Natural killer cell (primary cell): ENCODE data around the gene RAD51B. TPM values are rescaled to one million over a fixed set of nuclear protein-coding genes. Genes with fewer than 3 reads are reported as not detected.

Source experiments
- ATAC-seq, 3 donors: fragments of 150-1000 bp in 2 of 3; fragments of 200-7000 bp in 1 of 3; cut with Tn5 transposase; 1 replicate in 1 of 3; 2 replicates in 2 of 3; pipeline ENCODE4 v1.10.0; 2021; ENCODE audit warnings: mild to moderate bottlenecking in 2 of 3, moderate library complexity in 2 of 3
- DNase-seq, 2 donors: peaks; one replicate each; pipeline versions ENCODE4 v3.0.0 to v3.0.0-alpha.2; 2013 to 2021; ENCODE audit warnings: mixed read lengths in 1 of 2
- H3K27ac ChIP-seq: one replicate; pipeline ENCODE4 v1.5.1; 2013; ENCODE audit warnings: mild to moderate bottlenecking, low read length
- H3K27me3 ChIP-seq: one replicate; pipeline ENCODE4 v1.6.1; 2013; ENCODE audit warnings: low read length; ENCODE audit not compliant: control insufficient read depth, insufficient read depth
- H3K36me3 ChIP-seq: one replicate; pipeline ENCODE4 v1.6.1; 2013; ENCODE audit warnings: low read length; ENCODE audit not compliant: control insufficient read depth, insufficient read depth
- H3K4me1 ChIP-seq: one replicate; pipeline ENCODE4 v1.6.1; 2013; ENCODE audit warnings: low read length; ENCODE audit not compliant: control insufficient read depth, insufficient read depth
- H3K4me3 ChIP-seq: one replicate; pipeline ENCODE4 v1.5.1; 2013; ENCODE audit warnings: low read length
- H3K9me3 ChIP-seq: one replicate; pipeline ENCODE4 v1.6.1; 2013; ENCODE audit warnings: low read length; ENCODE audit not compliant: control insufficient read depth, insufficient read depth
- H3K27ac Mint-ChIP-seq, 2 donors: one replicate each; pipeline ENCODE4 v1.8.0; 2022; ENCODE audit warnings: mild to moderate bottlenecking in 2 of 2, mixed read lengths in 2 of 2, moderate library complexity in 1 of 2
- H3K27me3 Mint-ChIP-seq, 2 donors: one replicate each; pipeline ENCODE4 v1.8.0; 2022; ENCODE audit warnings: low read depth in 2 of 2, mixed read lengths in 2 of 2
- H3K36me3 Mint-ChIP-seq: one replicate; pipeline ENCODE4 v1.8.0; 2022; ENCODE audit warnings: mixed read lengths
- H3K4me1 Mint-ChIP-seq, 2 donors: one replicate each; pipeline ENCODE4 v1.8.0; 2022; ENCODE audit warnings: mixed read lengths in 2 of 2
- H3K4me3 Mint-ChIP-seq: one replicate; pipeline ENCODE4 v1.8.0; 2022; ENCODE audit warnings: mild to moderate bottlenecking, moderate library complexity, mixed read lengths
- H3K9me3 Mint-ChIP-seq, 2 donors: one replicate each; pipeline ENCODE4 v1.8.0; 2022; ENCODE audit warnings: mixed read lengths in 2 of 2
- WGBS: methylation state at CpG from one replicate; pipeline ENCODE4 v1.1.7; 2013; ENCODE audit warnings: missing lambda C conversion rate; ENCODE audit not compliant: insufficient coverage; 5-methylcytosine and 5-hydroxymethylcytosine counted together
- intact Hi-C: fragments of 100-400 bp; cut with micrococcal nuclease; formaldehyde crosslinking; loops from one replicate; pipeline ENCODE4 v1.14.2; 2022
- total RNA-seq, 4 donors: library from RNA; stranded (reverse); fragments of 120-200 nt in 1 of 4; gene quantifications; one replicate each; pipeline versions ENCODE4 v1.2.3 to v1.2.4, GENCODE V29; 2013 to 2022
- TF ChIP-seq, protein P1 (sequence below): fragments of 200-600 bp; IDR thresholded peaks from one replicate; pipeline ENCODE4 v1.8.0; 2022; ENCODE audit warnings: antibody characterized with exemption

The RAD51B gene
- total RNA-seq, 3 donors from 2014 or later (not counting 1 experiment from before 2014, with no cell fraction given), result 28.1 to 37.6 (median 28.6) TPM

DNA sequence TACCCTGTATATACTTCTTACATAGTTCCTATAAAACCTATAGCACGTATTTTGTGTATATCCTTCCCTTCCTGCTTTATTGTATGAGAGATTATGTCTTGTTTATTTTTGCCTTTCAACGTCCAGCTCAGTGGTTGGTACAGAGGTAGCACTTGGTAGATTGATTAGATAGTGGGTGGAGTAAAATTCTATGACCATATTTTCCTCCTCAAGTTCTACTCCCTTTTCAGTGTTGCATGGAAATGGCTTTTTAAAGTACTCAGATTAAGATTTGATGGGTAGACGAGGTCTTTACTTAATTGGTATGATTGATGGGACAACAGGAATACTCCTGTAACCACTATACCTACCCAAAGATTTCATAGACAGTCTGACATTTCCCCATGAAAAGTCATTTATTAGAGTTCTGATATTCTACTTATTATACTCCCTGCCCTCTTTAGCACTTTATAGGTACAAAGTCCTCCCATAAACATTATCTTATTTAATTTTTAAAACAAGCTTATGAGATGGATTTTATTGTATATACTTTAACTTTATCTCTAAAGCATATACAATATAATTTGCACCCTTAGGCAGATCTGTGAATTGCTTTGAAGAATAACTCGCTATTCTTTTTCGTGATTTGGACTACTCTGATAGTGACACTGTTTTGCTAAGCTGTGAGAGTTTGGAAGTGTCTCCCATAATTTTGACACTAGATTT is 348.0 kb downstream of the RAD51B start:
- Mint-ChIP-seq H3K36me3 (no peaks in the 10 kb centered on the region), H3K4me3 (no peak overlapping the region), H3K27ac (no peak overlapping the region), H3K27me3 (peaks cover 0 to 2% of the 10 kb centered on the region in 2 donors), H3K9me3 (no peaks in the 10 kb centered on the region), H3K4me1 (peaks cover 0 to 5% of the 10 kb centered on the region in 2 donors)
- TF ChIP-seq, protein P1, sequence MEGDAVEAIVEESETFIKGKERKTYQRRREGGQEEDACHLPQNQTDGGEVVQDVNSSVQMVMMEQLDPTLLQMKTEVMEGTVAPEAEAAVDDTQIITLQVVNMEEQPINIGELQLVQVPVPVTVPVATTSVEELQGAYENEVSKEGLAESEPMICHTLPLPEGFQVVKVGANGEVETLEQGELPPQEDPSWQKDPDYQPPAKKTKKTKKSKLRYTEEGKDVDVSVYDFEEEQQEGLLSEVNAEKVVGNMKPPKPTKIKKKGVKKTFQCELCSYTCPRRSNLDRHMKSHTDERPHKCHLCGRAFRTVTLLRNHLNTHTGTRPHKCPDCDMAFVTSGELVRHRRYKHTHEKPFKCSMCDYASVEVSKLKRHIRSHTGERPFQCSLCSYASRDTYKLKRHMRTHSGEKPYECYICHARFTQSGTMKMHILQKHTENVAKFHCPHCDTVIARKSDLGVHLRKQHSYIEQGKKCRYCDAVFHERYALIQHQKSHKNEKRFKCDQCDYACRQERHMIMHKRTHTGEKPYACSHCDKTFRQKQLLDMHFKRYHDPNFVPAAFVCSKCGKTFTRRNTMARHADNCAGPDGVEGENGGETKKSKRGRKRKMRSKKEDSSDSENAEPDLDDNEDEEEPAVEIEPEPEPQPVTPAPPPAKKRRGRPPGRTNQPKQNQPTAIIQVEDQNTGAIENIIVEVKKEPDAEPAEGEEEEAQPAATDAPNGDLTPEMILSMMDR, result no peak
- no peak overlapping the region for H3K27ac ChIP-seq
- no peaks in the 10 kb centered on the region for H3K27me3 ChIP-seq
- intact Hi-C loops, result no loop called here
- WGBS, result 100% methylated on average over 2 of the region's 5 CpGs
- H3K4me1 ChIP-seq, result no peaks in the 10 kb centered on the region
- DNase-seq, result no peak
- no peaks in the 10 kb centered on the region for H3K9me3 ChIP-seq
- H3K36me3 ChIP-seq, result no peaks in the 10 kb centered on the region
- H3K4me3 ChIP-seq, result no peak overlapping the region
- no peak for ATAC-seq

DNA sequence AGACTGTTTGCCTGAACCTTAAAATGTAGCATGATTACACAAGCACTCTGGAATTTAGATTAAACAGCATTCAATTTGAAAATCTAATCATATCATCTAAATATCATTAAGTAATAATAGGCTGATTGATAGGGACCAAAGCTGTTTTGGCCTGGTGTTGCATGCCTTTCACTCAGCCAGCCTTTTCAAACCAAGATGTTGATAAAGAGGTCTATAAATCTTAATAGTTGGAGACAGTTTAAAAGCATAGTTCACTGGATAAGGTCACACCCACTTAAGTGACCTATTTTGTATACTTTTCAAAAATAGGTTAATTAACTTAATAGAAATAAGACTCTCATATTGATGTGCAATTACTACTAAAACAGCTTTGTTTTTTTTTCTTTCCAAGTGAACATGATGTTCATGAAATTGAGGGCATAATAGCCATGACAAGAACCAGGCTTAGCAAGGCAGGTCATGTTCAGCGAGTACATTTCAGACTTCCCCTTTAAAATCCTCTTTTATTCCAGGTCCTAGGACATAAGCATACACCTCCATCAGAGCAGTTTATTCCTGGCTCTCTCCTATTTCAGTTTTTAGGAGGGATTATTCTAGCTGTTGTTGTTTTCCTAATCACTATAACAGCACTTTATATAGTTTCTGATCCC is 349.0 kb downstream of the RAD51B start:
- H3K27me3 Mint-ChIP-seq, result peaks cover 0 to 2% of the 10 kb centered on the region in 2 donors
- Histone ChIP-seq H3K27me3 (no peaks in the 10 kb centered on the region), H3K27ac (no peak overlapping the region), H3K4me1 (no peaks in the 10 kb centered on the region), H3K4me3 (no peak overlapping the region), H3K9me3 (no peaks in the 10 kb centered on the region), H3K36me3 (no peaks in the 10 kb centered on the region)
- no peaks in the 10 kb centered on the region for H3K36me3 Mint-ChIP-seq
- TF ChIP-seq, protein P1, result no peak
- no peak overlapping the region for H3K4me3 Mint-ChIP-seq
- no peaks in the 10 kb centered on the region for H3K9me3 Mint-ChIP-seq
- peaks cover 0 to 5% of the 10 kb centered on the region in 2 donors for H3K4me1 Mint-ChIP-seq
- ATAC-seq, result no peak
- no peak overlapping the region for H3K27ac Mint-ChIP-seq
- 100% methylated on average over 1 of the region's 1 CpG for WGBS
- intact Hi-C loops, result no loop called here
- no peak for DNase-seq

DNA sequence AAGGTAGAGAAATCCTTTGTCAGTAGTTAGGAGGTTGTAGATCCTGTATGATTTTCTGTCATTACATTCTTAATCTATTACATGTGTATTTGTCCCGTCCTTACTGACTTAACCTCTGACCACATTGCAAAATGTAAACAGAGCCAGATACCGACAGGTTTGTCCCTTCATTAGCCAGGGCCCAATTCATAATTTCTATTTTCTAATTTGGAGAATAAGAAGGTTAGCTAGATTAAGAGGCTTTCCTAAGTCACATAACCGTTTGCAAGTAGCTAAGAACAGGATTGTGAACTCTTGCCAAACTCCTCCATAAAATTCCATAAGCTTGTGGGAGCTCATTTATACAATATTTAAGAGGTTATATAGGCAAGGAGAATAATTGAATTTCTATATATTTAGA is 352.6 kb downstream of the RAD51B start:
- Histone ChIP-seq H3K9me3 (no peaks in the 10 kb centered on the region), H3K4me3 (no peak overlapping the region), H3K27ac (no peak overlapping the region), H3K27me3 (no peaks in the 10 kb centered on the region), H3K36me3 (no peaks in the 10 kb centered on the region), H3K4me1 (no peaks in the 10 kb centered on the region)
- H3K27me3 Mint-ChIP-seq, result no peaks in the 10 kb centered on the region
- H3K4me3 Mint-ChIP-seq, result no peak overlapping the region
- no peaks in the 10 kb centered on the region for H3K4me1 Mint-ChIP-seq
- intact Hi-C loops, result no loop called here
- no peak overlapping the region for H3K27ac Mint-ChIP-seq
- TF ChIP-seq, protein P1, result no peak
- DNase-seq, result no peak
- no peaks in the 10 kb centered on the region for H3K36me3 Mint-ChIP-seq
- WGBS, result no CpG with 5 or more reads among the region's 3 CpGs
- H3K9me3 Mint-ChIP-seq, result no peaks in the 10 kb centered on the region
- no peak for ATAC-seq
